CD4-positive, alpha-beta T cell treated with Interleukin-1 beta for 1 hour (primary cell): ENCODE measurements around the gene OPRPN.

Experiments used
- DNase-seq, 2 donors: peaks; one replicate each; pipeline ENCODE4 v3.0.0-alpha.2; 2020 to 2022

The OPRPN gene

GRCh38 chr4:70397580-70397979, at the start of gene OPRPN:
OPRPN (plus strand) TSS chr4:70397940; CDS start chr4:70399286, 1,346 bp downstream.
- no peak for DNase-seq

DNA sequence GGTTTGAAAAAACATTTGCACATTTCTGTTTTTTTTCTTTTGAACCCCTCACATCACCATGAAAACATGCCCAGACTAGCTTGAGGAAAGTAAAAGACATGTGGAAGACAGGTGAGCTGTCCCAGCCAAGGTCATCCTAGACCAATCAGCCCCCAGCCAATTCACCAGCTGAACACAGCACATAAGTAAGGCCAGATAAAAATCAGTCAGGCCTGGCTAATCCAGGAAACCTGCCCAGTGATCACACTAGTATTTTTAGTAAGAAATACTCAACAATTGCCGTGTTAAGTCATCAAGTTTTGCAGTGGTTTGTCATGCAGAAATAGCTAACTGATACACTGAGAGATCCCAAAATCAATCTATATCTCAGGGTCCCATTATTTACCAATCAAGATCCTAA, 41.6 kb upstream of the OPRPN start:
- DNase-seq, result no peak

DNA sequence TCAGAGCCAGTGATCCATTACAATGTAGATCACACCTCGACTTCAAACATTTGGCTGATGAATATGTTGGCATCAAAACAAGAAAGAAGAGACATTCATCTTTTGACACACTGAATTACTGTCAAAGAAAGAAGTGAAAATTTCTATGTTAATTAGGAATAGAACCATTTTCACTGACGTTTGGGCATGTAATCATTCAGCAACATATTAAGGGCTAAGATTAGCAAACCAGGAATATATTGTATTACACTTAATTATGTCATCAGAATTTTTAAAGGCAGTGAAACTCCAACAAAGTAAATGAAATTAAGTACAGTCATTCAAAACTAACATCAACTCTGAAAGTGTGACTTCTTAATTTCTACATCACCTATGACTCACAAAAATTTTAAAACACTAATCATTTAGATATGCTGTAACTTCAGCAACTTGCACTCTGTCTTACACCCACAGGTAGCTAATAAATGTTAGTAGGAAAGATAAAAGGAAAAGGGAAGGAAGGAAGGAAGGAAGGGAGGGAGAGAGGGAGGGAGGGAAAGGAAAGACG, 38.6 kb upstream of the OPRPN start:
- DNase-seq, result no peak

- no peak for DNase-seq
Observed at GRCh38 chr4:70360460-70360859, 37.3 kb upstream of the OPRPN start, which contains the start of gene SMR3A. SMR3A (plus strand) TSS chr4:70360760; CDS start chr4:70362116, 1,356 bp downstream.

GRCh38 chr4:70364002-70364401, 33.7 kb upstream of the OPRPN start:
- no peak for DNase-seq

DNA sequence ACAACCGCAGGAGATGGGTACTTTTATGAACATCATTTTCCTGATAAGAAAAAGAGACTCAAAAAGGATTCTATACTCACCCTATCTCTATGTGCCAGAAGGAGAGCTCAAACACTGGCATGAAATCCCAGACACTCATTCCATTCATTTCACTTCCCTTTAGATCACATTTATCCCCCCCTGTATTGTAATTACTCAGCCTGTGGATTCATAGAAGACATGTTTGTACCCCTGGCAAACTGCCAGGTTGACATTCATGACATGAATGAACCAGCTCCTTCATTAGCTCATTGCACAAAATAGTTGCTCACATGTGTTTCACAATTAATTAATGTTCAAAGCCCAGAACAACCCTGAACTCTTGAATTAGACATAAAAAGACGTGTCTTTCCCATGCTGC, 32.3 kb upstream of the OPRPN start:
- no peak for DNase-seq

DNA sequence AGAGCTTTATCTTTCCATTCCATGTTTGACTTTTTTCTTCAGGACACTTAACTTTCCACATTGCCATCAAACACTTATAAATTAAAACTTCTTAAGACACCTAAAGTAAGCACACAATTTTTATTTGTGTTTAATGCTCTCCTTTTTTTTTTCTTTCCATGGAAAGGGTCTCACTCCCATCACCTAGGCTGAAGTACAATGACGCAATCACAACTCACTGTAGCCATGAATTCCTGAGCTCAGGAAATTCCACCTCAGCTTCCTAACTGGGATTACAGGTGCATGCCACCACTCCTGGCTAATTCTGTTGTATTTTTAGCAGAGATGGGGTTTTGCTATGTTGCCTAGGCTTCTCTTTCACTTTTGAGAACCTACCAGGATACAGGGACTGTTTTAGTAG, 29.9 kb upstream of the OPRPN start:
- DNase-seq, result no peak

DNA sequence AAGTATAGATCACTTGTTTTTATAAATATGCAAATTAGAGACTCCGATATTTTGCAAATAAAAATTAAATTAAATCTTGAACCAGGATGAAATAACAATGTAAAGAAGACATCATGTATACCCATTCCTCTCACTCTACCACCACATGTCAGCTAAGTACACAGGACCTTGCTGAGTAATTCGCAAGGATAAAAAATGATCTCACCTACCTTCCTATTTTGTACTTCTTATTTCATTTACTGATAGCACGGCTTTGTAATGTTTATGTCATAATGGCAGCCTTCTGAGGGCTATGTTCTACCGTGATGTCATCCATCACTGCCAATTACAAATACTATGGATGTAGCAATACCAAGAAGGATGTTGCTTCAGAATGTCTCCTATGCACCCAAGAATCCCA, 25.8 kb upstream of the OPRPN start:
- DNase-seq, result no peak

DNA sequence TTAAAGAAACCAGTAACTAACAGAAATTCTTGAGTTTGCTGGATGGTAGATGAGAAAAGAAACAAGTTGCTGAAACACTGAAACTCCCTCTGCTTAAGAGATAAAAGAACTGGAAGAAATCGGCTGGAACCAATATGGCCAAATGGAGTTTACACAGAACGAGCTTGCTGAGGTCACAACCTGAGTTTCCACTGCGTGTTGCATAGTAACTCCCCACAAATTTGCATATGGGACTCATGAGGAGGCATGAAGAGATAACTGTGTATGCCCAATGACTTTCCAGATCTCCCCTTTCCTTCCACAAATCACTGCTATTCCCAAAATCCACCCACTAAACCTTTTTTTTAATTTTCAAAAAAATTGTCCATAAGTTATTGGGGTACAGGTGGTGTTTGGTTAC, 25.0 kb upstream of the OPRPN start:
- no peak for DNase-seq

- DNase-seq, result no peak
Observed at GRCh38 chr4:70380578-70380977, 17.2 kb upstream of the OPRPN start.

DNA sequence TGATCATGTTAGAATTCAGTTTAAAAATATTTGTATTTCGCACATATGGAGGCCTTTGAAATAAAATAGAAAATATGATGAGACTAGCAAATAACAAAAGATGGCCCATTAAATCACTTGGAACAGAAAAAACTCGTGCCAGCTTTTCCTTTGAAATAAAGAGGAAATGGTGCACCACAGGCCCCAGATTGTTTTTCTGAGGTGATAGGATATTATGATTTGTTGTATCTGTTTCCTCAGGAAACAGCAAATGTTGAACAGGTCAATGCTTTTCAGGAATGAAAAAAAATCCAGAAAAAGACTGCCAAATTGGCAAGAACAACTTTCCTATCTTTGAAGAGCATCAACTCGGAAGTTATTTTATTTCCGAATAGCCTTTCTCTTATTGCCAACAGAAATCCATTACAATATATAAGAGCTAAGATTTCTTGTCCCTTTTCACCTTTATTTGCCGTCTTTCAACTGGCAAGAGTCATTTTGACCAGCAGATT, 15.0 kb upstream of the OPRPN start, which contains the start of gene SMR3B:
Gene SMR3B (plus strand): TSS at position 441 of the 491 bp plus-strand sequence. CDS start 1,380 bp downstream, outside the sequence.
- no peak for DNase-seq

DNA sequence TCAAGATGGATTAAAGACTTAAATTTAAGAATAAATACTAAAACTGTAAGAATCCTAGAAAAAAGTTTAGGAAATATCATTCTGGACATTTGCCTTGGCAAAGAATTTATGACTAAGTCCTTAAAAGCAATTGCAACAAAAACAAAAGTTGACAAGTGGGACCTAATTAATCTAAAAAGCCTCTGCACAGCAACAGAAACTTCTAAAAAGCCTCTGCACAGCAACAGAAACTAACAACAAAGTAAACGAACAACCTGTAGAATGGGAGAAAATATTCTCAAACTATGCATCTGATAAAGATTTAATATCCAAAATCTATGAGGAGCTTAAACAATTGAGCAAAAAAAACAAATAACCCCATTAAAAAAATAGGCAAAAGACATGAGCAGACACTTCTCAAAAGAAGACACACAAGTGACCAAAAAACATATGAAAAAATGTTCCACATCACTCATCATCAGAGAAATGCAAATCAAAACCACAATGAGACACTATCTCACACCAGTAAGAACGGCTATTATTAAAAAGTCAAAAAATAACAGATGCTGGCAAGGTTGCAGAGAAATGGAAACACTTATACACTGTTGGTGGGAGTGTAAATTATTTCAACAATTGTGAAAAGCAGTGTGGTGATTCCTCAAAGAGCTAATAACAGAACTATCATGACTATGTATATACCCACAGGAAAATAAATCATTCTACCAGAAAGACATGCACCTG, 5.5 kb upstream of the OPRPN start:
- no peak for DNase-seq

DNA sequence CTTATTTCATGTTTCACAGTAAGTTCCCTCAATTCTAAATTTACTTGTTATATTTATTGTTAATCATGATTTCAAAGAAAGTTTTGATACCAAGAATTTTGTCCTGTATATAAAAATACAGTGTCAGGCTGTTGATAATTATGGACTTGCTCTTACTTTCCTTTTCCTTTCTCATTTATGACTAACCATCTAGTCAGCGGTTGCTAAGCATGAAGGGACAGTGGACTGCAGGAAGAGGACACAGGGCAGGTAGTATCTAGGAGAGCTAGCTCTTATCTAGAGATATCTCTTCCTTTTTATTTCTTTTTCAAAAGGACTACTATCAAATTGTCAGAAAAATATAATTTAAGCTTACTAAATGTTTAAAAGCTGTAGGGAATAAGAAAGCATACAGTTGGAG, 1.6 kb downstream of the OPRPN start:
- DNase-seq, result no peak

- DNase-seq, result no peak
Observed at GRCh38 chr4:70402762-70403161, 5.0 kb downstream of the OPRPN start.

GRCh38 chr4:70405765-70406164, 8.0 kb downstream of the OPRPN start:
- DNase-seq, result no peak

GRCh38 chr4:70425306-70425705, 27.6 kb downstream of the OPRPN start:
- DNase-seq, result no peak

- DNase-seq, result no peak
Observed at GRCh38 chr4:70426789-70427188, 29.0 kb downstream of the OPRPN start.

DNA sequence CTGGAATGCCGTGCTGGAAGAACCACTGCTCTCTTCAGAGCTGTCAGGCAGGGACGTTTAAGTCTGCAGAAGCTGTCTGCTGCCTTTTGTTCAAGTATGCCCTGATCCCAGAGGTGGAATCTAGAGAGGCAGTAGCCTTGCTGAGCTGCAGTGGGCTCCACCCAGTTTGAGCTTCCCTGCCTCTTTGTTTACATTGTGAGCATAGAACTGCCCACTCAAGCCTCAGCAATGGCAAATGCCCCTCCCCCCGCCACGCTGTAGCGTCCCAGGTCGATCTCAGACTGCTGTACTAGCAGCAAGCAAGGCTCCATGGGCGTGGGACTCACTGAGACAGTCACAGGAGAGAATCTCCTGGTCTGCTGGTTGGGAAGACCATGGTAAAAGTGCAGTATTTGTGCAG, 39.5 kb downstream of the OPRPN start:
- no peak for DNase-seq

GRCh38 chr4:70442474-70442873, 44.7 kb downstream of the OPRPN start:
- DNase-seq, result no peak

GRCh38 chr4:70443329-70443728, 45.6 kb downstream of the OPRPN start:
- no peak for DNase-seq

DNA sequence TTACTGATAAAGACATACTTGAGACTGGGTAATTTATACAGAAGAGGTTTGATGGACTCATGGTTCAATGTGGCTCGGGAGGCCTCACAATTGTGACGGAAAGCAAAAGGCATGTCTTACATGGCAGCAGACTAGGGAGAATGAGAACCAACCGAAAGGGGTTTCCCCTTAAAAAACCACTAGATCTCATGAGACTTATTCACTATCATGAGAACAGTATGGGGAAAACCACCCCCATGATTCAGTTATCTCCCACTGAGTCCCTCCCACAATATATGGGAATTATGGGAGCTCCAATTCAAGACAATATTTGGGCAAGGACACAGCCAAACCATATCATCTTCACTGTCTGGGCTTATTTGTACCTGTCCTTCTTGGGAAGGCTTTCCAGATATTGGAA, 51.5 kb downstream of the OPRPN start:
- DNase-seq, result no peak

- no peak for DNase-seq
Observed at GRCh38 chr4:70452946-70453345, 55.2 kb downstream of the OPRPN start.
